Liver (tissue), 9 donors: ENCODE data around the gene TIAM2. TPM values are rescaled to one million over a fixed set of nuclear protein-coding genes. Genes with fewer than 3 reads are reported as not detected.

Experiments
- DNase-seq: peaks from one replicate; pipeline ENCODE4 v3.0.0-alpha.2; 2017; ENCODE audit warnings: low spot score
- H3K27ac ChIP-seq, 2 donors: one replicate each; pipeline ENCODE4 v1.7.0; 2013; ENCODE audit warnings: inconsistent platforms in 2 of 2, low read length in 2 of 2, control low read depth in 1 of 2, low read depth in 1 of 2, mild to moderate bottlenecking in 1 of 2
- H3K27me3 ChIP-seq, 4 donors: one replicate each; pipeline versions ENCODE4 v1.6.1 to v1.7.0; 2013; ENCODE audit warnings: low read length in 3 of 4, inconsistent platforms in 1 of 4, mild to moderate bottlenecking in 1 of 4, moderate library complexity in 1 of 4; ENCODE audit not compliant: control insufficient read depth in 4 of 4, insufficient read depth in 4 of 4
- H3K36me3 ChIP-seq, 4 donors: one replicate each; pipeline versions ENCODE4 v1.6.1 to v1.7.0; 2013; ENCODE audit warnings: low read length in 3 of 4, mild to moderate bottlenecking in 3 of 4, low read depth in 1 of 4, moderate library complexity in 1 of 4; ENCODE audit not compliant: control insufficient read depth in 4 of 4, insufficient read depth in 3 of 4
- H3K4me1 ChIP-seq, 4 donors: one replicate each; pipeline versions ENCODE4 v1.6.1 to v1.7.0; 2013; ENCODE audit warnings: low read length in 3 of 4, mild to moderate bottlenecking in 3 of 4, moderate library complexity in 1 of 4; ENCODE audit not compliant: control insufficient read depth in 4 of 4, insufficient read depth in 4 of 4
- H3K4me3 ChIP-seq, 3 donors: one replicate each; pipeline versions ENCODE4 v1.6.1 to v1.7.0; 2013; ENCODE audit warnings: low read length in 3 of 3, control low read depth in 1 of 3, low read depth in 1 of 3, mild to moderate bottlenecking in 1 of 3
- H3K9ac ChIP-seq, 2 donors: one replicate each; pipeline ENCODE4 v1.7.0; 2013; ENCODE audit warnings: low read length in 2 of 2, mild to moderate bottlenecking in 2 of 2, moderate library complexity in 2 of 2, control low read depth in 1 of 2, low read depth in 1 of 2
- H3K9me3 ChIP-seq, 4 donors: one replicate each; pipeline versions ENCODE4 v1.6.1 to v1.7.0; 2013; ENCODE audit warnings: low read length in 3 of 4; ENCODE audit not compliant: control insufficient read depth in 4 of 4
- CTCF ChIP-seq: fragments of 150-350 bp; IDR thresholded peaks from 2 replicates; pipeline ENCODE4 v1.5.1; 2017; ENCODE audit warnings: improper control_type of control experiment, low read depth, low read length; ENCODE audit not compliant: missing input control
- FOXA2 ChIP-seq: IDR thresholded peaks from 2 replicates; pipeline ENCODE4 v1.6.1; 2016; ENCODE audit warnings: antibody characterized with exemption
- GABPA ChIP-seq, 2 donors: IDR thresholded peaks in 1 of 2; conservative IDR thresholded peaks in 1 of 2; 2 replicates each; pipeline ENCODE4 v1.6.1; 2016; ENCODE audit warnings: antibody characterized with exemption in 2 of 2, mild to moderate bottlenecking in 1 of 2, moderate library complexity in 1 of 2
- HNF4A ChIP-seq, 2 donors: conservative IDR thresholded peaks; 2 replicates each; pipeline ENCODE4 v1.6.1; 2016; ENCODE audit warnings: antibody characterized with exemption in 2 of 2, mild to moderate bottlenecking in 2 of 2
- MAX ChIP-seq: IDR thresholded peaks from 2 replicates; pipeline ENCODE4 v1.6.1; 2016; ENCODE audit warnings: antibody characterized with exemption
- REST ChIP-seq: IDR thresholded peaks from 2 replicates; pipeline ENCODE4 v1.6.1; 2016; ENCODE audit warnings: antibody characterized with exemption, mild to moderate bottlenecking
- RXRA ChIP-seq, 2 donors: IDR thresholded peaks; 2 replicates each; pipeline ENCODE4 v1.6.1; 2017 to 2018; ENCODE audit warnings: antibody characterized with exemption in 2 of 2, mild to moderate bottlenecking in 1 of 2
- SP1 ChIP-seq: IDR thresholded peaks from 2 replicates; pipeline ENCODE4 v1.6.1; 2018; ENCODE audit warnings: antibody characterized with exemption, mild to moderate bottlenecking
- YY1 ChIP-seq: IDR thresholded peaks from 2 replicates; pipeline ENCODE4 v1.6.1; 2016; ENCODE audit warnings: antibody characterized with exemption, mild to moderate bottlenecking
- WGBS: extraction: QIAGEN DNeasy Blood & Tissue Kit; methylation state at CpG from one replicate; pipeline ENCODE4 v1.1.7; 2013; 5-methylcytosine and 5-hydroxymethylcytosine counted together
- polyA plus RNA-seq, 2 donors: library from polyadenylated mRNA; stranded (reverse) in 1 of 2; unstranded in 1 of 2; fragments of 200-250 nt in 1 of 2; fragments of >200 nt in 1 of 2; fragmentation: Nextera tagmentation in 1 of 2; extraction: Ambion mirVana in 1 of 2; gene quantifications; one replicate each; pipeline versions ENCODE4 v1.2.1 to v1.2.3, GENCODE V29; 2013 to 2015
- total RNA-seq, 2 donors: library from RNA; depleted of rRNA; stranded (reverse); fragments of >200 nt; gene quantifications; one replicate each; pipeline ENCODE4 v1.2.3, GENCODE V29; 2014
- TF ChIP-seq, protein P1 (sequence below): IDR thresholded peaks from 2 replicates; pipeline ENCODE4 v1.6.1; 2016; ENCODE audit warnings: antibody characterized with exemption
- TF ChIP-seq, protein P2 (sequence below): IDR thresholded peaks from 2 replicates; pipeline ENCODE4 v1.6.1; 2016; ENCODE audit warnings: antibody characterized with exemption
- donor health status: healthy.
- donor health status: healthy.
- donor health status: healthy.
- donor health status: healthy.
- donor health status: healthy.

Gene TIAM2
- total and polyA plus RNA-seq, 4 donors: 0.62 to 3.7 (median 2.4) TPM

GRCh38 chr6:155297669-155298068, 302.6 kb downstream of the TIAM2 start (continued):
- TF ChIP-seq, protein P1, sequence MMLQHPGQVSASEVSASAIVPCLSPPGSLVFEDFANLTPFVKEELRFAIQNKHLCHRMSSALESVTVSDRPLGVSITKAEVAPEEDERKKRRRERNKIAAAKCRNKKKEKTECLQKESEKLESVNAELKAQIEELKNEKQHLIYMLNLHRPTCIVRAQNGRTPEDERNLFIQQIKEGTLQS: no peak
- TF ChIP-seq, protein P2, sequence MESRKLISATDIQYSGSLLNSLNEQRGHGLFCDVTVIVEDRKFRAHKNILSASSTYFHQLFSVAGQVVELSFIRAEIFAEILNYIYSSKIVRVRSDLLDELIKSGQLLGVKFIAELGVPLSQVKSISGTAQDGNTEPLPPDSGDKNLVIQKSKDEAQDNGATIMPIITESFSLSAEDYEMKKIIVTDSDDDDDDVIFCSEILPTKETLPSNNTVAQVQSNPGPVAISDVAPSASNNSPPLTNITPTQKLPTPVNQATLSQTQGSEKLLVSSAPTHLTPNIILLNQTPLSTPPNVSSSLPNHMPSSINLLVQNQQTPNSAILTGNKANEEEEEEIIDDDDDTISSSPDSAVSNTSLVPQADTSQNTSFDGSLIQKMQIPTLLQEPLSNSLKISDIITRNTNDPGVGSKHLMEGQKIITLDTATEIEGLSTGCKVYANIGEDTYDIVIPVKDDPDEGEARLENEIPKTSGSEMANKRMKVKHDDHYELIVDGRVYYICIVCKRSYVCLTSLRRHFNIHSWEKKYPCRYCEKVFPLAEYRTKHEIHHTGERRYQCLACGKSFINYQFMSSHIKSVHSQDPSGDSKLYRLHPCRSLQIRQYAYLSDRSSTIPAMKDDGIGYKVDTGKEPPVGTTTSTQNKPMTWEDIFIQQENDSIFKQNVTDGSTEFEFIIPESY: no peak
- no peak for TF ChIP-seq SP1
- TF ChIP-seq FOXA2: no peak

GRCh38 chr6:155301867-155302266, 306.8 kb downstream of the TIAM2 start:
- Histone ChIP-seq H3K27ac (no peak overlapping the region), H3K9ac (no peak overlapping the region), H3K4me1 (no peaks in the 10 kb centered on the region), H3K27me3 (no peaks in the 10 kb centered on the region), H3K4me3 (no peak overlapping the region), H3K9me3 (no peaks in the 10 kb centered on the region), H3K36me3 (peaks cover 4 to 20% (median 11%) of the 10 kb centered on the region in 4 donors)
- DNase-seq: no peak
- 96% methylated on average over 2 of the region's 2 CpGs for WGBS
- TF ChIP-seq YY1: no peak
- no peak for TF ChIP-seq HNF4A (conservative IDR thresholded peaks at IDR 0.05)
- no peak for TF ChIP-seq SP1
- TF ChIP-seq RXRA (IDR thresholded peaks at IDR 0.05): no peak
- TF ChIP-seq REST: no peak
- no peak for TF ChIP-seq FOXA2

DNA sequence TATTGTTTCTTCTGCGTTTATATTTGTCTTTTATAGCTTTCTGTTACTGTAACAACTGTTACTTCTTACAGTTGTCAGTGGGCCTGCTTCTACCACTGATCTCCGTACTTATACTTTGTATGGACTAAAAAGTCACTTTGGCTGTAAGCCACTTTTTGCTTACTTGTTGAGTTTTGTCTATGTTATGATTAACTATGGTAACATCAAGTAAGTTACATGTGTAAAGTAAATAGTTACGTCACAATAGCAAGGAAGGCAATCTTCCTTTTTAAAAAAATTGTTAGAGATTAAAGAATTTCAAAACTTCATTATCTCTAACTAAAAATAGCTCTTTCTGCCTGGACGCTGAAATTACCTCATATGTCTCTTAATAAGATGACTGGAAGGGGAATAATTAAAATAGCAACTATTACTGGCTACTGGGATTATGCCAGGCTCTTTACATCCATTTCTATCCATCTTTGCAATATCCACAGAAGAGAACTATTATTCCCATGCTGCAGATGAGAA, 308.3 kb downstream of the TIAM2 start:
- Histone ChIP-seq H3K4me1 (no peaks in the 10 kb centered on the region), H3K27me3 (no peaks in the 10 kb centered on the region), H3K4me3 (no peak overlapping the region), H3K27ac (no peak overlapping the region), H3K9ac (no peak overlapping the region), H3K9me3 (no peaks in the 10 kb centered on the region), H3K36me3 (peaks cover 0 to 16% (median 10%) of the 10 kb centered on the region in 4 donors)
- 68% methylated on average over 4 of the region's 4 CpGs for WGBS
- DNase-seq: no peak
- no peak for TF ChIP-seq RXRA (IDR thresholded peaks at IDR 0.05)
- no peak for TF ChIP-seq MAX
- no peak for TF ChIP-seq FOXA2
- no peak for TF ChIP-seq GABPA (IDR thresholded peaks at IDR 0.05 in 1 of 2, conservative IDR thresholded peaks at IDR 0.05 in 1 of 2)
- no peak for TF ChIP-seq CTCF
